ENCODE data around the gene ALK.

- TF ChIP-seq CTCF (IDR thresholded peaks at IDR 0.05) (no peak), POLR2A (IDR thresholded peaks at IDR 0.05) (no peak)
These were observed 599.4 kb downstream of the ALK start for GRCh38 chr2:29322011-29322410.
